ENCODE measurements around the gene SH3PXD2B.

The SH3PXD2B gene

GRCh38 chr5:172421020-172421419 lies 33.3 kb downstream of the SH3PXD2B start:
- no peak overlapping the region for H3K4me3 ChIP-seq (ENCODE audit: low read length)
- TF ChIP-seq CTCF (IDR thresholded peaks at IDR 0.05; ENCODE audit: insufficient read depth, low read depth, low read length, missing control alignments) = no peak
- DNase-seq (ENCODE audit: low read depth) = peak; percentile 88

- peak overlapping the region; percentile 45 for H3K4me3 ChIP-seq (ENCODE audit: low read length)
- TF ChIP-seq CTCF (IDR thresholded peaks at IDR 0.05; ENCODE audit: insufficient read depth, low read depth, low read length, missing control alignments) = no peak
- DNase-seq (ENCODE audit: low read depth) = peak; percentile 99
Observed at GRCh38 chr5:172420235-172420939, 33.9 kb downstream of the SH3PXD2B start.

GRCh38 chr5:172418862-172419814 lies 35.2 kb downstream of the SH3PXD2B start:
- no peak overlapping the region for H3K4me3 ChIP-seq (ENCODE audit: low read length)
- no peak for TF ChIP-seq CTCF (IDR thresholded peaks at IDR 0.05; ENCODE audit: insufficient read depth, low read depth, low read length, missing control alignments)
- DNase-seq (ENCODE audit: low read depth) = peak; percentile 96

GRCh38 chr5:172417983-172418630 lies 36.2 kb downstream of the SH3PXD2B start:
- DNase-seq (ENCODE audit: low read depth) = peak; percentile 97
- H3K4me3 ChIP-seq (ENCODE audit: low read length) = no peak overlapping the region
- TF ChIP-seq CTCF (IDR thresholded peaks at IDR 0.05; ENCODE audit: insufficient read depth, low read depth, low read length, missing control alignments) = no peak

GRCh38 chr5:172417130-172417841 lies 37.0 kb downstream of the SH3PXD2B start:
- no peak for TF ChIP-seq CTCF (IDR thresholded peaks at IDR 0.05; ENCODE audit: insufficient read depth, low read depth, low read length, missing control alignments)
- no peak for DNase-seq (ENCODE audit: low read depth)
- H3K4me3 ChIP-seq (ENCODE audit: low read length) = no peak overlapping the region
